GM12891 (cell line): ENCODE data around the gene FGF21.

Experiments
- POLR2A ChIP-seq: IDR thresholded peaks from 2 replicates; pipeline ENCODE4 v1.6.1; 2011; ENCODE audit warnings: low read depth, low read length, control low read depth
- POLR2AphosphoS5 ChIP-seq: IDR thresholded peaks from 2 replicates; pipeline ENCODE4 v1.6.1; 2011; ENCODE audit warnings: low read depth, low read length, control low read depth
- POU2F2 ChIP-seq: IDR thresholded peaks from 2 replicates; pipeline ENCODE4 v1.6.1; 2011; ENCODE audit warnings: low read depth, mild to moderate bottlenecking, control low read depth, low read length, moderate library complexity

DNA sequence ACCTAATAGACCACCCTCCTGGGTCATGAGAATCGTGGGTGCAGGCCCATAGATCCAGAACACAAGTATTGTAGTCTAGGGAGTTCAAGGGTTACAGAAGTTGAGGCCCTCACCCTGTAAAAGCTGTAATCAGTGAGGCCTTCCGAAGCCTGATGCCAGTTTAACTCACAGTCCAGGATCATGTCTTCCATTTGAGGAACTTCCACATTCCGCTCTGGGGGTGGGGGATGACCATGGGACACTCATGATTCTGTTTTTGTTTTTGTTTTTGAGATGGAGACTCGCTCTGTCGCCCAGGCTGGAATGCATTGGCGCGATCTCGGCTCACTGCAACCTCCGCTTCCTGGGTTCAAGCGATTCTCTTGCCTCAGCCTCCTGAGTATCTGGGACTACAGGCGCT is 13.2 kb upstream of the FGF21 start:
- TF ChIP-seq POLR2AphosphoS5 (no peak), POLR2A (no peak), POU2F2 (no peak)
